PC-3 (cell line): ENCODE measurements around the gene TNFAIP8. TPM values are rescaled to one million over a fixed set of nuclear protein-coding genes. Genes with fewer than 3 reads are reported as not detected.

ENCODE experiments used
- ATAC-seq: fragments of 200-7000 bp; cut with Tn5 transposase; 2 replicates; pipeline ENCODE4 v1.9.1; 2020; ENCODE audit warnings: mild to moderate bottlenecking, moderate library complexity
- BruUV-seq: library from RNA; stranded (reverse); fragments of 400-500 nt; replicated peaks from 2 replicates; lab custom pipeline; 2021; lab: Mats Ljungman, UMichigan
- CTCF ChIA-PET: fragments of 300-600 bp; sonication (Branson Sonifier 250); formaldehyde crosslinking; loops from one replicate; lab custom pipeline; 2022; ENCODE audit warnings: antibody characterized with exemption; lab: Charles Lee
- POLR2A ChIA-PET: fragments of 300-600 bp; sonication (Branson Sonifier 250); formaldehyde crosslinking; loops from one replicate; lab custom pipeline; 2022; ENCODE audit warnings: antibody characterized with exemption; ENCODE audit not compliant: unreplicated experiment; lab: Charles Lee
- DNase-seq: peaks from one replicate; pipeline ENCODE4 v3.0.0-alpha.2; 2015
- H2AFZ ChIP-seq: fragments of 300-600 bp; sonication (generic); 2 replicates; pipeline ENCODE4 v1.6.0; 2016; ENCODE audit warnings: antibody characterized with exemption, low read length
- H3F3A ChIP-seq: fragments of 300-600 bp; sonication (generic); one replicate; pipeline ENCODE4 v1.6.0; 2017; ENCODE audit warnings: antibody characterized with exemption, low read length, control low read depth, mild to moderate bottlenecking; ENCODE audit not compliant: unreplicated experiment
- H3K27ac ChIP-seq: fragments of 300-600 bp; sonication (generic); 2 replicates; pipeline ENCODE4 v1.5.1; 2016; ENCODE audit warnings: mild to moderate bottlenecking, low read length
- H3K27me3 ChIP-seq: fragments of 300-600 bp; sonication (generic); 2 replicates; pipeline ENCODE4 v1.6.1; 2016; ENCODE audit warnings: low read length, mixed read lengths
- H3K36me3 ChIP-seq: fragments of 300-600 bp; sonication (generic); 2 replicates; pipeline ENCODE4 v1.6.1; 2016; ENCODE audit warnings: low read depth, mixed run types, low read length, mixed read lengths
- H3K4me1 ChIP-seq: fragments of 300-600 bp; sonication (generic); 2 replicates; pipeline ENCODE4 v1.5.1; 2016; ENCODE audit warnings: low read length; ENCODE audit not compliant: insufficient read depth
- H3K4me2 ChIP-seq: fragments of 300-600 bp; sonication (generic); 2 replicates; pipeline ENCODE4 v1.6.0; 2016; ENCODE audit warnings: low read length
- H3K4me3 ChIP-seq: fragments of 300-600 bp; sonication (generic); 2 replicates; pipeline ENCODE4 v1.5.1; 2016; ENCODE audit warnings: mild to moderate bottlenecking, low read length, mixed read lengths
- H3K79me2 ChIP-seq: fragments of 300-600 bp; sonication (generic); 2 replicates; pipeline ENCODE4 v1.6.1; 2017; ENCODE audit warnings: low read length, mixed read lengths
- H3K9ac ChIP-seq: fragments of 300-600 bp; sonication (generic); 2 replicates; pipeline ENCODE4 v1.6.0; 2016; ENCODE audit warnings: mild to moderate bottlenecking, low read length
- H3K9me2 ChIP-seq: fragments of 300-600 bp; sonication (generic); replicated peaks from 2 replicates; pipeline ENCODE4 v1.6.1; 2016; ENCODE audit warnings: mixed run types, low read length, mixed read lengths
- H3K9me3 ChIP-seq: fragments of 300-600 bp; sonication (generic); 2 replicates; pipeline ENCODE4 v1.6.1; 2016; ENCODE audit warnings: low read length, mixed read lengths
- H4K20me1 ChIP-seq: fragments of 300-600 bp; sonication (generic); 2 replicates; pipeline ENCODE4 v1.6.1; 2016; ENCODE audit warnings: low read length, mixed read lengths
- EZH2 ChIP-seq: fragments of 300-600 bp; sonication (generic); IDR thresholded peaks from one replicate; pipeline ENCODE4 v1.6.1; 2017; ENCODE audit warnings: antibody characterized with exemption, mild to moderate bottlenecking, low read length; ENCODE audit not compliant: unreplicated experiment
- EZH2phosphoT487 ChIP-seq: fragments of 300-600 bp; sonication (generic); IDR thresholded peaks from 2 replicates; pipeline ENCODE4 v1.6.1; 2018; ENCODE audit warnings: mild to moderate bottlenecking, antibody characterized with exemption, low read length, borderline replicate concordance
- intact Hi-C: fragments of 100-400 bp; cut with micrococcal nuclease; formaldehyde crosslinking; loops from 2 replicates; pipeline ENCODE4 v1.9.0; 2023
- total RNA-seq: library from RNA; depleted of rRNA; stranded (reverse); fragments of >200 nt; gene quantifications from 2 replicates; pipeline ENCODE4 v1.2.3, GENCODE V29; 2014
- TF ChIP-seq, protein P1 (sequence below): fragments of 300-600 bp; sonication (generic); conservative IDR thresholded peaks from 2 replicates; pipeline ENCODE4 v1.5.1; 2017; ENCODE audit warnings: antibody characterized with exemption, low read depth, mild to moderate bottlenecking, low read length

TNFAIP8 gene
- total RNA-seq, 1 experiment from 2014 or later: 20.0 TPM

DNA sequence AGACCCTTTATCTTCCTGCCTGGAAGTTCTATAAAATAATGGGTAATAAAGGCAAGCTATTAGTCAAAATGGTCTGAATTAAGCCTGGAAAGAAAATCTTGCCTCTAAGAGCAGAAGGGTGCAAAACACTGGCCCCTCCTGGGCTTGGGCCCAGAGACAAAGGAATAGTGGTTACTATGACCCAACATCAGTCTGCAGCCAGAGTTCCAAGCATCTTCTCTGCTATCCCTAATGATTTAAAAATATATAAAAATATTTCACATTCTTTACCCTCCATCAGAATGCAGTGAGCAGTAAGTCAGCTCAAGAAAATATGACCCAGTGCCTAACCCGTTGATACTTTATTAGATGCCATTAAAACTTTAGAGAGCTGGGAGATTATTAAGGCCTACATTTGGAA lies 14.7 kb downstream of the TNFAIP8 start:
- no peak overlapping the region for H3K4me3 ChIP-seq
- POLR2A ChIA-PET: no interaction called here
- ATAC-seq (no peak), DNase-seq (no peak)
- H3K27ac ChIP-seq: no peak overlapping the region
- H2AFZ ChIP-seq: no peak overlapping the region
- no peak overlapping the region for H3K4me2 ChIP-seq
- H3K27me3 ChIP-seq: no peaks in the 10 kb centered on the region
- peaks cover 21% of the 10 kb centered on the region for H3K4me1 ChIP-seq
- CTCF ChIA-PET: no interaction called here
- no peak overlapping the region for H3K9ac ChIP-seq
- intact Hi-C loops: no loop called here
- H3K36me3 ChIP-seq: no peaks in the 10 kb centered on the region
- H3K79me2 ChIP-seq: peaks cover 24% of the 10 kb centered on the region
- H4K20me1 ChIP-seq: no peaks in the 10 kb centered on the region
- BruUV-seq: no TSS peak
- H3K9me3 ChIP-seq: no peaks in the 10 kb centered on the region
- H3F3A ChIP-seq: no peaks in the 10 kb centered on the region
- H3K9me2 ChIP-seq: no peaks in the 10 kb centered on the region
- no peak for TF ChIP-seq EZH2phosphoT487
- TF ChIP-seq EZH2: no peak
- TF ChIP-seq, protein P1, sequence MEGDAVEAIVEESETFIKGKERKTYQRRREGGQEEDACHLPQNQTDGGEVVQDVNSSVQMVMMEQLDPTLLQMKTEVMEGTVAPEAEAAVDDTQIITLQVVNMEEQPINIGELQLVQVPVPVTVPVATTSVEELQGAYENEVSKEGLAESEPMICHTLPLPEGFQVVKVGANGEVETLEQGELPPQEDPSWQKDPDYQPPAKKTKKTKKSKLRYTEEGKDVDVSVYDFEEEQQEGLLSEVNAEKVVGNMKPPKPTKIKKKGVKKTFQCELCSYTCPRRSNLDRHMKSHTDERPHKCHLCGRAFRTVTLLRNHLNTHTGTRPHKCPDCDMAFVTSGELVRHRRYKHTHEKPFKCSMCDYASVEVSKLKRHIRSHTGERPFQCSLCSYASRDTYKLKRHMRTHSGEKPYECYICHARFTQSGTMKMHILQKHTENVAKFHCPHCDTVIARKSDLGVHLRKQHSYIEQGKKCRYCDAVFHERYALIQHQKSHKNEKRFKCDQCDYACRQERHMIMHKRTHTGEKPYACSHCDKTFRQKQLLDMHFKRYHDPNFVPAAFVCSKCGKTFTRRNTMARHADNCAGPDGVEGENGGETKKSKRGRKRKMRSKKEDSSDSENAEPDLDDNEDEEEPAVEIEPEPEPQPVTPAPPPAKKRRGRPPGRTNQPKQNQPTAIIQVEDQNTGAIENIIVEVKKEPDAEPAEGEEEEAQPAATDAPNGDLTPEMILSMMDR: no peak

DNA sequence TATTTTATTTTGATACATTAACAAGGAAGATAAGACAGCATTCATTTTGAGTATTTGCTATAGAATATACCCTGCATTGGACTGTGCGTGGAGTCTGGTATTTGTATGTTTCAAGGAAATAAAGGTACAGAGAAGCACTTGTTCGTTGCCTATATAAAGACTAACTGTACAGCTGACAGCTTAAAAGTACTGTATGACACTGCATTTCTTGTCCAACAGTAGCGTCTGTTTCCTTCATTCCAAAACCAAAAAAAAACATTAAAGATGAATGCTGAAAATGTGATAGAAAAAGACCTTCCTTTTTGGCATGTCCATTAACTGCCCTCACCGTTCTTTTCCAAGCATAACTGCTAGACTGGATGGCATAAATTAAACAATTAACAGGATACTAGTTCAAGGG lies 15.3 kb downstream of the TNFAIP8 start:
- H3K27me3 ChIP-seq: no peaks in the 10 kb centered on the region
- no peak for ATAC-seq
- BruUV-seq: no TSS peak
- ChIA-PET POLR2A (no interaction called here), CTCF (no interaction called here)
- H3K4me1 ChIP-seq: peaks cover 21% of the 10 kb centered on the region
- no peak overlapping the region for H3K27ac ChIP-seq
- intact Hi-C loops: no loop called here
- H2AFZ ChIP-seq: no peak overlapping the region
- no peaks in the 10 kb centered on the region for H3F3A ChIP-seq
- TF ChIP-seq EZH2: no peak
- TF ChIP-seq EZH2phosphoT487: no peak
- TF ChIP-seq, protein P1: no peak
- H3K36me3 ChIP-seq: no peaks in the 10 kb centered on the region
- no peaks in the 10 kb centered on the region for H3K9me3 ChIP-seq
- H3K4me3 ChIP-seq: no peak overlapping the region
- no peaks in the 10 kb centered on the region for H4K20me1 ChIP-seq
- no peak overlapping the region for H3K4me2 ChIP-seq
- no peak for DNase-seq
- H3K9me2 ChIP-seq: no peaks in the 10 kb centered on the region
- H3K9ac ChIP-seq: no peak overlapping the region
- H3K79me2 ChIP-seq: peaks cover 24% of the 10 kb centered on the region

DNA sequence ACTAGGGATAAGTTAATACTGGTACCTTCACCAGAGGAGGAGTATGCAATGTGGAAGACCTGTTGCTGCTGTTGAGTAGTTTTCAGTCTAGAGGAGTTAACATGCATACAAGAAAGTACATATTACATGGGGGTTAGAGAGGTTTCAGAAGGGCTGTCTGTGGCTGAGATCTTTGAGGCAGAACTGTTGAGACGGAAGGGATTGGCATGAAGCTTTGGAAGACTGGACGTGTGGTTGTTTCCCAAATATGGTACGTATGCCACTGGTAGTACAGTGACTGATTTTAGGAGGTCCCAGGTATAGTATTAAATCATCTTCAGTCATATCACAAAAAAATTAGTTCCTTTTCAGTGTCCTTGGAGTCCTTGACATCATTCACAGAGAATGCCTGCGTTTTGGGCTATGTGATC lies 17.6 kb downstream of the TNFAIP8 start:
- H3K9me3 ChIP-seq: no peaks in the 10 kb centered on the region
- no peaks in the 10 kb centered on the region for H3K9me2 ChIP-seq
- ChIA-PET CTCF (no interaction called here), POLR2A (no interaction called here)
- H3K9ac ChIP-seq: no peak overlapping the region
- no peaks in the 10 kb centered on the region for H4K20me1 ChIP-seq
- DNase-seq: no peak
- BruUV-seq: no TSS peak
- H3K4me1 ChIP-seq: peaks cover 3% of the 10 kb centered on the region
- no peak for TF ChIP-seq EZH2phosphoT487
- TF ChIP-seq, protein P1: no peak
- no peak overlapping the region for H3K4me2 ChIP-seq
- no peak for ATAC-seq
- H3K27ac ChIP-seq: no peak overlapping the region
- no peak overlapping the region for H2AFZ ChIP-seq
- intact Hi-C loops: no loop called here
- no peaks in the 10 kb centered on the region for H3K27me3 ChIP-seq
- peaks cover 11% of the 10 kb centered on the region for H3K79me2 ChIP-seq
- no peaks in the 10 kb centered on the region for H3K36me3 ChIP-seq
- H3K4me3 ChIP-seq: no peak overlapping the region
- no peaks in the 10 kb centered on the region for H3F3A ChIP-seq
